Epithelial cell of prostate (primary cell): ENCODE measurements around the gene INSIG2.
A peak's percentile ranks its signal among the peaks of the same experiment; 100 is the strongest.

ENCODE experiments used
- DNase-seq: peaks from one replicate; pipeline ENCODE4 v3.0.0-alpha.2; 2011; ENCODE audit warnings: low read depth, low spot score
- H3K27ac ChIP-seq: fragments of 450-650 bp; 2 replicates; pipeline ENCODE4 v1.5.1; 2017; ENCODE audit warnings: mild to moderate bottlenecking

The INSIG2 gene

GRCh38 chr2:118122594-118123281 lies 34.5 kb downstream of the INSIG2 start:
- DNase-seq: no peak
- peak overlapping the region; percentile 99 for H3K27ac ChIP-seq

DNA sequence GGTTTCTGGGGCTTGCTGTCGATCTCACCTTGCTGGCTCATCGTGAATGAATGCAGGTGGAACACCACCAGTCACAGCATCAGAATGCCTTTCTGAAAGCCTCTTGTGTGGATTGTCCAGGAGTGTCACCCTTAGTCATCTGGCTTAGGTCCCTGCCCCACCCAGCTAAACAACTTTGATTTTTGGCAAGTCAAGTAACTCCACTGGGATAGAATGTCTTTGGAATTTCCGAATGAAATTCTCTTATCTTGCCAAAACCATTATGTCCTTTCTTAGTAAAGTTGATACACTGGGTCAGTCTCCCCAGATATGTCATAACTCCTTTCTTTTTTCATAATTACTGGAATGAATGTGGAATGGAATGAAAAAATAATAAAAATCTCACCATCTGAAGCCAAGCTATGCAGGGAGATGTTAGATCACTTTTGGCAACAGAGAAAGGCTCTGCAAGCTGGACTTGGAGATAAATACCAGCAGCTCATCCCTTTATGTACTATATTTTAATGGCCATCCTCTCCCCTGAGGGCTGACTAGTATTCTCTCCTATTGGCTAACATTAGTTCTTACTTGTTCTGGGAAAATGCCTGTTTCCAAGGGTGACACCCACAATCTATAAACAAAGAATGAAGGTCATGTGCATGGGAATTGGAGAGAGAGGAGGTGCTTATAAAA lies 35.4 kb downstream of the INSIG2 start:
- H3K27ac ChIP-seq: peak overlapping the region; percentile 99
- peak; percentile 94 for DNase-seq

DNA sequence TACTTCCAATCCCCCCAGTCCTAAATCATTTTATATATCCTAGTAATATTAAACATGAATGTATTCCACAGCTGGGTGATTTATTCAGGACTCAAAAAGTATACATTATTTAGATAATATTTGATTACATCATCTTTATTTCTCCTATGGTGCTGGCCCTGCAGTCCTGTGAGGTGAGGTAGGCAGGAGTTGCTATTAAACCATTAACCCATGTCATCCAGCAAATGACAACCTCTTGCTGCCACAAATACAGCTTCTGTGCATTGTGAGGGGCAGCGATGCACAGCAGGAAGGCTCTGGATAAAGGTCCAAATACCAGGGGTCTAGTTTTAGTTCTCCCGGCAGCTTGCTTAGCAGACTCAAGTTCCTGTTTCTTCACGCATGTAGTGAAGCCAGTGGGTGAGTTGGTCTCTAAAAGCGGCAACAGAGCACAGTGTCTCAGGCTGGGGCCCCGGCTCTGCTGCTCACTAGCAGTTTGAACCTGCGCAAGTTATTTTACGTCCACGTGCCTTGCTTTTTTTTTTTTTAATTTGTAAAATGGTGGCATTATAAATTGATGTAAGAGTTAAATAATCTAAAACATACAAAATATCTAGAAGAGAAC lies 36.1 kb downstream of the INSIG2 start:
- peak overlapping the region; percentile 99 for H3K27ac ChIP-seq
- no peak for DNase-seq

DNA sequence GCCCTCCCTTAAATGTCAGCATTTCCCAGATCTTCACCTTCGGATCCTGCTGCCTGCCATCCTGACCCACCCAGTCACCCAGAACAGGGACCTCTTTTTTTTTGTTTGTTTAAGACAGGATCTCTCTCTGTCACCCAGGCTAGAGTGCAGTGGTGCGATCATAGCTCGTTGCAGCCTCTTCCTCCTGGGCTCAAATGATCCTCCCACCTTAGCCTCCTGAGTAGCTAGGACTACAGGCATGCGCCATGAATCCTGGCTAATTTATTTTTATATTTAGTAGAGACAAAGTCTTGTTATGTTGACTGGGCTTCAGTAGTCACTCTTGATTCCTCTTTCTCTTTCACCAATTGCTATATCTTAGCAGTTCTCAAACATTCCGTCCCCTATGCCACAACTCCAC lies 39.0 kb downstream of the INSIG2 start:
- no peak overlapping the region for H3K27ac ChIP-seq
- DNase-seq: no peak

- no peak for DNase-seq
Measured at GRCh38 chr2:118128826-118129225, 40.6 kb downstream of the INSIG2 start.

DNA sequence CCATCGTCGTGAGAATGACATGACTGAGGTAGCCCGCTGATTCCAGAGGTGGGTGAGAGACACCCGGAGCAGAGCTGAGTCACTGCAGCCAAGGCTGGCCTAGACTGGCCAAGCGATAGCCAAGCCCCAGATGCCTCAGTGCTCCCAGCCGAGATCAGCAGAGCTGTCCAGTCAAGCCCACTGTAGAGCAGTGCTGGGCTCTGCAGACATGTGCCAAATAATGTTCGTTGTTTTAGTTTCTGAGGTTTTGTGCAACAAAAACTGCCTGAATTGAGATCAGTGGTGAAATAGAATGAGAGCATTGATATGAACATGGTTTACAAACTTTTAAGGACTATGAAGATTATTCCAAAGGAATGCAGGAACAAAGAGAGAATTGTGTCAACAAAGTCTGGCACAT lies 42.1 kb downstream of the INSIG2 start:
- H3K27ac ChIP-seq: no peak overlapping the region
- no peak for DNase-seq

More at GRCh38 chr2:118128826-118129225, 40.6 kb downstream of the INSIG2 start:
- no peak overlapping the region for H3K27ac ChIP-seq

- H3K27ac ChIP-seq: no peak overlapping the region
- DNase-seq: no peak
Measured at GRCh38 chr2:118131771-118132170, 43.5 kb downstream of the INSIG2 start.

DNA sequence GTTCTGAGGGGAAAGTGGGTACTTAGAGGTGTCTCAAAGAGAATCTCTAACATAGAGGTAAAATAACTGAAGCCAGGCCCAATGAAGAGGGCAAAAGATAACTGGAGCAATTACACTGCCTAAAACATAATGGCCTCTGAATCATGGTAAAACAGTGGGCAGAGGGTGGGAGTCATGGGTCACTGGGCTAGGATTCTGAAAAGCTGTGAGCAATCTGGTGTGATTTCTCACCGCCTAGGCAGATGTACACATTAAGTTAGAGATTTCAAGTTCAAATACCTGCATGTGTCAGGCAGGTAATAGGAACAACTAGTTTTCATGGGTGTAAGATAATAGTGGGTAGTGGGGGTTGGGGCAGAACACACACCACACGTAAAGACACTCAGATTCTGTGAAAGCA lies 45.6 kb downstream of the INSIG2 start:
- DNase-seq: no peak
- H3K27ac ChIP-seq: no peak overlapping the region

- no peak overlapping the region for H3K27ac ChIP-seq
- DNase-seq: no peak
Measured at GRCh38 chr2:118134650-118135049, 46.4 kb downstream of the INSIG2 start.

- peak overlapping the region; percentile 17 for H3K27ac ChIP-seq
- no peak for DNase-seq
Measured at GRCh38 chr2:118145207-118145606, 56.9 kb downstream of the INSIG2 start.

DNA sequence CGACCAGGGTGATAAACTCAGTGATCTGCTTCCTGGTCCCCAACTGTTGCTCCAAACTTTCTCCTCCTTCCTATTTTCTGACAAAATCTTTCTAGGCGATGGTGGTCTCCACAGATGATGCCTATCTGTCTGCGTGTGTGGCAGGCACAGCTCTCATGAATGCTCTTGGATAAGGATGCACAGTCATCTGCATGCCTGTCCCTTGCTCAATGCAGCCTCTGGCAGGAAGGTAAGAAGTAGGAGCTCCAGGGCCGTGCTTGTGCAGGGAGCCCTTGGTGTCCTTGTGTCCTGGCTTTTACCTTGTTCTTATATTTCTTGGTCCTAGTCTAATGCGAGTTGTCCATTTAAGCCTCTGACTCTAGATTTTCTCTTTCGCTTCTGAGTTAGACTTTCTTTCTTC lies 57.5 kb downstream of the INSIG2 start:
- no peak for DNase-seq
- H3K27ac ChIP-seq: peak overlapping the region; percentile 17

- no peak overlapping the region for H3K27ac ChIP-seq
- no peak for DNase-seq
Measured at GRCh38 chr2:118146315-118147283, 58.3 kb downstream of the INSIG2 start.

GRCh38 chr2:118148133-118148532 lies 59.9 kb downstream of the INSIG2 start:
- no peak overlapping the region for H3K27ac ChIP-seq
- DNase-seq: no peak

DNA sequence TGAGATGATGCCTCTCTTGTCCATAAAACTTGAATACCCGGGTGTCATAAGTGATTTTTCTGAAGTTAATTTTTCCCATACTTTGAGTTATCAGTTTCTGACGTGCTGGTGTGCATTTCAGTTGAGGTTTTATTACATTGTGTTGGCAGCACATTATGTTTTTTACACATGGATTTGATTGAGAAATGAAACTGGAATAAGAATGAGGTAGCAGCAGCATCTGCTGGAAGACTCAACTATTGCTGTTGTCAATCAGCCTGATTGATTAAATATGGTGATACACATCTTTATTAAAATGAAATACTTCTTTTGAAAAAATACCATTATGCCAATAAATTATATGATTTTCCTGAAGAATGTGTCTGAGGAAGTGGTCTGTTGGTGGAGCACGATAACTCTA lies 60.5 kb downstream of the INSIG2 start:
- H3K27ac ChIP-seq: no peak overlapping the region
- DNase-seq: no peak

GRCh38 chr2:118150294-118150693 lies 62.0 kb downstream of the INSIG2 start:
- DNase-seq: no peak

GRCh38 chr2:118151831-118152230 lies 63.6 kb downstream of the INSIG2 start:
- H3K27ac ChIP-seq: no peak overlapping the region
- DNase-seq: no peak

More at GRCh38 chr2:118150294-118150693, 62.0 kb downstream of the INSIG2 start:
- H3K27ac ChIP-seq: no peak overlapping the region

GRCh38 chr2:118153433-118153832 lies 65.2 kb downstream of the INSIG2 start:
- no peak overlapping the region for H3K27ac ChIP-seq
- no peak for DNase-seq

GRCh38 chr2:118154176-118154575 lies 65.9 kb downstream of the INSIG2 start:
- no peak overlapping the region for H3K27ac ChIP-seq
- no peak for DNase-seq
